Stimulated activated CD4-positive, alpha-beta T cell treated with anti-CD3 and anti-CD28 coated beads, Interleukin-12 subunit alpha, Interleukin-12 subunit beta, amount 100 ng/mL, for 4 hours (primary cell): ENCODE data around the gene ABCA4.

Source experiments
- DNase-seq: peaks from one replicate; pipeline ENCODE4 v3.0.0-alpha.2; 2020

The ABCA4 gene

GRCh38 chr1:94048413-94049164, 72.4 kb downstream of the ABCA4 start:
- no peak for DNase-seq

GRCh38 chr1:94047949-94048348, 73.0 kb downstream of the ABCA4 start:
- DNase-seq = no peak

- peak; percentile 20 for DNase-seq
Observed at GRCh38 chr1:94045465-94046056, 75.4 kb downstream of the ABCA4 start.

- no peak for DNase-seq
Observed at GRCh38 chr1:94044891-94045290, 76.1 kb downstream of the ABCA4 start.

GRCh38 chr1:94044290-94044790, 76.6 kb downstream of the ABCA4 start:
- DNase-seq = no peak

- no peak for DNase-seq
Observed at GRCh38 chr1:94043738-94044289, 77.1 kb downstream of the ABCA4 start.

- no peak for DNase-seq
Observed at GRCh38 chr1:94042388-94042787, 78.6 kb downstream of the ABCA4 start.

GRCh38 chr1:94039871-94040569, 80.9 kb downstream of the ABCA4 start:
- no peak for DNase-seq

GRCh38 chr1:94039514-94039870, 81.5 kb downstream of the ABCA4 start:
- peak; percentile 52 for DNase-seq

- no peak for DNase-seq
Observed at GRCh38 chr1:94038511-94038910, 82.4 kb downstream of the ABCA4 start.

GRCh38 chr1:94037392-94038229, 83.3 kb downstream of the ABCA4 start:
- no peak for DNase-seq

GRCh38 chr1:94036730-94037129, 84.2 kb downstream of the ABCA4 start:
- no peak for DNase-seq

GRCh38 chr1:94033849-94034248, 87.1 kb downstream of the ABCA4 start:
- DNase-seq = no peak

GRCh38 chr1:94032637-94033036, 88.3 kb downstream of the ABCA4 start:
- DNase-seq = no peak

- no peak for DNase-seq
Observed at GRCh38 chr1:94031591-94031990, 89.4 kb downstream of the ABCA4 start.

- no peak for DNase-seq
Observed at GRCh38 chr1:94031154-94031553, 89.8 kb downstream of the ABCA4 start.

- DNase-seq = no peak
Observed at GRCh38 chr1:94029130-94029993, 91.6 kb downstream of the ABCA4 start.

- DNase-seq = no peak
Observed at GRCh38 chr1:94027721-94028515, 93.0 kb downstream of the ABCA4 start.

- no peak for DNase-seq
Observed at GRCh38 chr1:94026619-94027380, 94.1 kb downstream of the ABCA4 start.
